HT-29 (cell line): Measurements from ENCODE around the gene RARB. TPM values are rescaled to one million over a fixed set of nuclear protein-coding genes. Genes with fewer than 3 reads are reported as not detected.

Experiments
- DNase-seq: peaks from one replicate; pipeline ENCODE4 v3.0.0-alpha.2; 2015; ENCODE audit warnings: low spot score
- total RNA-seq: library from RNA; depleted of rRNA; stranded (reverse); fragments of >200 nt; shearing (Covaris generic); gene quantifications from 2 replicates; pipeline ENCODE4 v1.2.3, GENCODE V29; 2014

Gene RARB
- total RNA-seq, 1 experiment from 2014 or later: not detected

DNA sequence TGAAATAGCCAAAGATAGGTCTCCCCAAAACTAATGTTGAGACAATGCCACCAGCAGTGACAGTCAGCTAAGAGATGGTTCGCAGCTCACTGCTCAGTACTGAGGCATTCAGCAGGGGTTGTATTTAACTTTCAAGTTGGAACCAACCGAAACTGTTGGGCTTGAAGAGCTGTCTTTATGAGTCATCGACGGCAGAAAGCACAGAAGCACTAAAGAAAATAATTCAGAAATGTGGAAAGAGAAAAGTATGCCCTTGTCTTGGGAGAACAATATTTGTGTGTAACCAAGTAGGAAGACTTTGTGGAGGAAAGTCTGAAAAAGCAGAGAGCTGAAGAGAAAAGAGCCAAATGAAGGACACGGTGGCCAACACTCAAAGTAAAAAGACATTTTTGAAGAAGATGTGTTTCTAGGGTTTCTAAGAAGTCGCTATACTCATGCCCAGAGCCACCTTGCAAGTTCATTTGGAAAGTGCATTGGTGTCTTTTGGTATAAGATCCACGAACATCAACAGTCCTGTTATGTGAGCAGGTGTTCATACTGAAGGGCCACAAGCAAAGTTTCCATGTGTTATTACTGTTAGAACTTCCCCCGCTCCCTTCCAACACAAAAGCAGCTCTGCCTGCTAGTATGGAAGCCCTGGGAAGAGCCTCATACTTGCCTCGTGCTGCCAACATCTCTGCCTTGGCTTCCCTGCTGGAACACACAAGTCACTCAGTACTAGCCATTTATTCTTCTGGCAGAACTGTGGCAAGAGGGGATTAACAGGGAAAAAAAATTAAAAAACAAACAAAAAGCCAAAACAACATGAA, 4.1 kb upstream of the RARB start:
- no peak for DNase-seq

GRCh38 chr3:25424614-25425013, 3.4 kb upstream of the RARB start:
- DNase-seq: no peak

- no peak for DNase-seq
These were observed 1.7 kb upstream of the RARB start for GRCh38 chr3:25426408-25426807.

DNA sequence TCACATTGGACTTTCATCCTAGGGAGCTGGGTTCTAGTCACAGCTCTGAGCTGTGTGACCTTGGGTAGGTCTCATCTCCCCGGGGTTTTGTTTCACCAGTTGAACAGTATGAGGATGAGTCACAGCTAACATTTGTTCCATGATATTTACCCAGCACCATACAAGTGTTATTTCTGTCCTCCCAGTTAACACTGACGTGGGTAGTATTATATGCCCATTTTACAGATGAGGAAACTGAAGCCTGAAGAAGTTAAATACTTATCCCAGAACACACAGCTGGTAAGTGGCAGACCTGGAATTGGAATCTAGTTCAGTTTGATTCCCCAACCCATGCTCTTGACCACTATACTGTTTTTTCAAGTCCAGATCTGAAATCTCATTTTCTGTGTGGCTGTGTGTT, 908 bp upstream of the RARB start:
- no peak for DNase-seq

- DNase-seq: no peak
These were observed 511 bp upstream of the RARB start for GRCh38 chr3:25427563-25427941.

GRCh38 chr3:25428789-25429335, 799 bp downstream of the RARB start:
- no peak for DNase-seq

GRCh38 chr3:25429361-25430286, 1.6 kb downstream of the RARB start:
- no peak for DNase-seq

GRCh38 chr3:25430287-25430934, 2.3 kb downstream of the RARB start:
- DNase-seq: no peak

DNA sequence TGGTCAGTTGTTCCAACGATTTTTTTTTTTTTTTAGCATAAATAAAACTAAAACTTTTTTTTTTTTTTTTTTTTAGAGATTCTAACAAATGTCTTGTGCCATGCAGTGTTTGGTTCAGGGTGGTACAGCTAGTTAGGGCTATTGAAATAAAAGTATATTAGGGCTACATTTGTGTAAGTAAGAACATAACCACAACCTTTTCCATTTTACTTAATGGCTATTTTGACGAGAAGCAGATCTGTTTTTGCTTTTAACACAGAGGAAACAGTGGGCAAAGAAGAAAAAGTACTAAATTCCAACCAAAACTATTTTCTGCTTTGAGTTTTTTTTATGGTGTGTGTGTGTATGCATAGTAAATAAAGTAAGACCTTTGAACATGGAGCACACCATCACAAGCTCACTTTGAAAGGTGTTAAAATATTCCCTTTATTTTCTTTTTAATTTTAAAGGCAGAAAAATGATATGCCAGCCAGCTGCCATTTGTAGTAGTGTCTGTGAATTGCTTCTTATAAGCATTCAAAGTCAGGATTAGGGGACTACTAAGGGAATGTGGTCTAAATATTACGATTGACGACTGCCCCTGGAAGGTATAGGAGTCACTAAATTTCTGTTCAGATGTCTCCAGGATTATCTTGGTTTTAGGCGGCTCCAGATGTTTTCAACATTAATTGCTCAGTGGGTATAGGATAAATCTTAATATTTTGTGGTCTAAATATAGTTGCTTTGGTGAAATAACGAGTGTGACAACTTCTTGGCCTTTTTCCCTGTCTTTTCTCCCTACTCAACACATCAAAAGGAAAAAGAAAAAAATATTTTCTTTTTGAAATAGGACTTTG, 3.1 kb downstream of the RARB start:
- no peak for DNase-seq

- DNase-seq: no peak
These were observed 4.2 kb downstream of the RARB start for GRCh38 chr3:25432176-25432720.

GRCh38 chr3:25433106-25433505, 5.0 kb downstream of the RARB start:
- no peak for DNase-seq

- no peak for DNase-seq
These were observed 5.8 kb downstream of the RARB start for GRCh38 chr3:25433868-25434267.

DNA sequence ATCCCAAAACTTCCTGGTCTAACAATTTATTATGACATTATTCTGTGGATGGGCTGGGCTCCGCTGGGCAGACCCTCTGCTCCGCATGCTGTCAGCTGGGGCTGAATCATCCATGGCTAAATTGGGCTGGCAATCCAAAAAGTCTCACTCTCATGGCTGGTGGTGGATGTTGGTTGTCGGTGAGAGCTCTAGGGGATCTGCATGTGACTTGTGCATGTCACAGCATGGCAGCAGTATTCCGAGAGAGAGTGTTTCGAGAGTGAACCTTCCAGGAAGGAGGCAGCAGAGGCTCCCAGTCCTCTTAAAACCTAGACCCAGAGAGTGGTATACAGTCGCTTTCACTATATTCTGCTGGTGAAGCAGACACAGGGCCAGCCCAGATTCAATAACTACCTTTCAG, 9.9 kb downstream of the RARB start:
- DNase-seq: no peak

DNA sequence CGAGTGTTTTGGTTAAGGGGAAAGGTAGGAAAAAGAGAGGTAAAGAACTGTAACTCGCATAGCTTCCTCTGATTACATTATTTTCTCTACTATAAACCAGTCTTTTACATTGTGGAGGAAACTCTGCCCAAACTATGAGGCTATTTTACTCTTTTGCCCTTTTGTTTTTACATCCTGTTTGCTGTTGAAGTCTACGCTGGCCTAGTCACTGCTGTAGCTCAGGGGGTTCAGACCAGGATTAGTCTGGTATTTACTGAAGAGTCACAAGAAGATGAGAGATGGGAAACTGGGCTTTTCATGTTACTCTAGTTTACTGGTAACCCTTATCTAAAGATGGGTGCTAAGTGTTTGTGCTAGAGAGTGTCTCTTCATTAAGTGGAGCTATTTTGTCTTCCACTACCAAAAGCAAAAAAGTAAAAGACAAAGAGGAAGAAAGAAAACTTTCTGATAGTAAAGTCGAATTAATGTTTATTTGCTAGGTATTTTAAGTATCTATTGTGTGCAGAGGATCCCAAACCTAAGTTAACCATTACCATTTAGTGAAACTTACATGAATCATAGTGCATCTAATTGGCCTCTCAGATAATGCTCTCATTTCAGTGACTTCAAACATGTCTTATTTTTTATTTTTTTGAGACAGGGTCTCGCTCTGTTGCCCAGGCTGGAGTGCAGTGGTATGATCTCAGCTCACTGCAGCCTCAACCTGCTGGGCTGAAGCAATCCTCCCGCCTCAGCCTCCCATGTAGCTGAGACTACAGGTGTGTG, 10.9 kb downstream of the RARB start:
- no peak for DNase-seq

DNA sequence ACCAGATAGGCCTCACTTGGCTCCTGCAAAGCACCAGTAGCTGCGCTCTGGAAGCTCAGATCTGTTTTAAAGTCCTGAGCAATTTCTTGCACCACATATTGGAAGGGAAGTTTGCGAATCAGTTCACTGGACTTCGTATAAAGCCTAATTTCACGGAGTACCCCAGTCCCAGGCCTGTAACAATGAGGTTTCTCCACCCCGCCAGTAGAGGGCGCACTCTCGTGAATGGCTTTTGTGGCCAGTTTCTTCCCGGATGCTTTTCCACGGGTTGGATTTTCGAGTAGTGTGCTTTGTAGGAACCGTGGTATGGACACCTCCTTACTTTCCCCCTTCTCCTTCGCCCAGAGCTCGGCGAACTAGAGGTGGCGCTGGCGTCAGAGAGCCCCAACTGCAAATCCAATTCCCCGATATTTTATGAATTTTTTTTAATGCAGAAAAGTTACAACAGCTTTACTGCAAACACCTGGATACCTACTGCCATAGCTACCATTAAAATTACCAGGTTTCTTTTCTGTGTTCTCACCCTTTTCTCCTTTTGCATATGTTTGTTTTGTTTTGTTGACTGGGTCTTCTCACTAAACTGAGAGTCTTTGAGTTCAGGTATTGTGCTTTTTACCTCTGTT, 13.3 kb downstream of the RARB start:
- DNase-seq: no peak

GRCh38 chr3:25442486-25442885, 14.4 kb downstream of the RARB start:
- DNase-seq: no peak

- no peak for DNase-seq
These were observed 16.2 kb downstream of the RARB start for GRCh38 chr3:25444273-25444672.

DNA sequence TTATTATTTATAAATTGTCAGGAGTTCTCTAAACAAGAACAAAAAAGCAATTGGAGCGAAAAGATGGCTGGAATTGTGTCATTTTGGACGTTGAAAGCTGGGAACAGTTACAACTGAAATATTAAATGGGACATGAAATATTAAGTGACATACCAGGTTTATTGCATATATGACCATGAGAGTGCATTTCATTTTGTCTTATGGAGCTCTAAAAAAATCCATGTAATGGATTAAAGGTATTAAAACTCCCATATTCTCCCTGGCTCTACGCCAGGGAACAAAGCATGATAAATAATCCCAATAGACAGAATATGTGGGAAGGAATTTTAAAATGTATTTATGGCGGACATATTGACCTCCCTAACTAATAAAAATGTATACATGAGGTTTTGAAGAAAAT, 17.7 kb downstream of the RARB start:
- no peak for DNase-seq

GRCh38 chr3:25447285-25447684, 19.2 kb downstream of the RARB start:
- DNase-seq: no peak

- no peak for DNase-seq
These were observed 19.9 kb downstream of the RARB start for GRCh38 chr3:25447925-25448324.
